Measurements from ENCODE around the gene PLEKHM2. TPM values are rescaled to one million over a fixed set of nuclear protein-coding genes. Genes with fewer than 3 reads are reported as not detected.

PLEKHM2 gene
- total and polyA plus RNA-seq, 2 of the 8 experiments (the other 6 are each of a cell fraction or from before 2014, with no cell fraction given) = 38.3 to 47.6 TPM

DNA sequence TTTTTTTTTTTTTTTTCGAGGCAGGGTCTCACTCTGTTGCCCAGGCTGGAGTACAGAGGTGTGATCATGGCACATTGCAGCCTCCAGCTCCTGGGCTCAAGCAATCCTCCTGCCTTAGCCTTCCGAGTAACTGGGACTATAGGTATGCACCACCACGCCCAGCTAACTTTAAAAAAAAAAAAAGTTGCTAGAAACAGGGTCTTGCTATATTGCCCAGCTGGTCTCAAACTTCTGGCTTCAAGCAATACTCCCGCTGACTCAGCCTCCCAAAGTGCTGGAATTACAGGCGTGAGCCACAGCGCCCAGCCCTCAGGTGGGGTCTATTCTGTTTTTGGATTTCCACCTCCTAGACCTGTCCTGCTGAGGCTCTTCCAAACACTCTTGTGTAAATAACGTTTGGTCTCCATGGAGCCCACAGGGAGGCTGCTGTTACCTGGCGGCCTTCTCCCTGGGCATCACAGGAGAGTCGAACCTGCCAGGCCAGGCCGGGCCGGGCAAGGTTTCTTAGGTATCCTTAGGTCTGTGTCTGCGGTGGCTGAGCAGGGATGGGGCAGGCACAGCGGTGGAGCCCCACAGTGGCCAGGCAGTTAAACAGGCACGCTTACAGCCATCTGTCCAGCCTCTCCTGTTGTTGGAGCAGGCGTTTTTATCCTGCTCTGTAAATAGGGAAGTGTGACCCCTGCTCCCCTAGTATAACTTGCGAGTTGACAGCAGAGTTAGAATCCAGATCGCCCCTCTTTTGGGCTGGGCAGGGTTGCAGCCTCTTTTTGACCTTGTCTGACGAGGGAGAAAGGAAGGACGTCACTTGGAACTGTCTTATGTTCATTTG, 18.8 kb downstream of the PLEKHM2 start:
- H3K23ac ChIP-seq (ENCODE audit: insufficient read length) = no peak overlapping the region
- H3K36me3 ChIP-seq (ENCODE audit: control insufficient read depth in 2 of 4, insufficient read depth in 4 of 4, low read length in 3 of 4) = no peaks in the 10 kb centered on the region
- 83% methylated on average over 18 of the region's 19 CpGs; no CpG with 5 or more reads in 1 of the 2 experiments for WGBS, 2 experiments (ENCODE audit: extremely low coverage in 1 of 2, insufficient coverage in 1 of 2, insufficient read length in 1 of 2, insufficient replicate concordance in 2 of 2, low coverage in 1 of 2, low lambda C conversion rate in 2 of 2, missing lambda C conversion rate in 1 of 2)
- H2BK120ac ChIP-seq (replicated peaks; ENCODE audit: low read depth, low read length) = no peak overlapping the region
- no peak overlapping the region for H2BK20ac ChIP-seq (ENCODE audit: low read length)
- no peak overlapping the region for H2BK5ac ChIP-seq (ENCODE audit: low read depth, low read length)
- POLR2A ChIA-PET (ENCODE audit: partially characterized antibody) = no interaction called here
- no peak overlapping the region for H3K14ac ChIP-seq (ENCODE audit: insufficient read length)
- H4K20me1 ChIP-seq (replicated peaks in 1 of 2; ENCODE audit: control insufficient read depth in 1 of 2, insufficient read depth in 2 of 2, low read length in 2 of 2) = peaks cover 3 to 8% of the 10 kb centered on the region in 2 experiments
- no peak overlapping the region for H3K18ac ChIP-seq (ENCODE audit: extremely low read depth, low read length)
- CTCF ChIA-PET (ENCODE audit: partially characterized antibody) = interaction anchor here (0.7 to 3.4 kb wide), 9 partner anchors 14 to 109 kb away, joined by 3 to 12 read pairs (median 4); partner anchors contain the start of gene SLC25A34
- no peak overlapping the region for H4K5ac ChIP-seq (ENCODE audit: insufficient read length, low read depth, low read length)
- peaks cover 0 to 5% of the 10 kb centered on the region in 2 experiments; a peak in 1 of 4 replicates for H3K79me2 ChIP-seq (ENCODE audit: control insufficient read depth in 1 of 2, insufficient read depth in 2 of 2, low read length in 2 of 2)
- H2AFZ ChIP-seq (ENCODE audit: low read length) = no peak overlapping the region
- H3K79me1 ChIP-seq (ENCODE audit: low read depth, low read length) = peaks cover 5% of the 10 kb centered on the region
- no peaks in the 10 kb centered on the region for H3K9me3 ChIP-seq (ENCODE audit: insufficient read depth in 2 of 2, low read depth in 1 of 2, low read length in 1 of 2)
- DNase-seq (ENCODE audit: low read depth in 1 of 2, low spot score in 2 of 2) (peak in 1 of 2 experiments; percentile 61), FAIRE-seq (no peak)
- H3K9ac ChIP-seq (replicated peaks in 1 of 4; ENCODE audit: extremely low read depth in 1 of 4, low read depth in 3 of 4, low read length in 3 of 4) = no peak overlapping the region
- H3K4me2 ChIP-seq (ENCODE audit: insufficient read depth in 1 of 2, low read depth in 2 of 2, low read length in 2 of 2) = no peak overlapping the region
- no peak overlapping the region for H2BK12ac ChIP-seq (ENCODE audit: low read depth, low read length)
- no peak overlapping the region for H3K27ac ChIP-seq (ENCODE audit: low read depth, low read length)
- H4K8ac ChIP-seq (ENCODE audit: extremely low read depth, insufficient read depth, low read length) = no peak overlapping the region
- H3K23me2 ChIP-seq (ENCODE audit: low read depth, low read length) = no peaks in the 10 kb centered on the region
- no peak overlapping the region for H2AK5ac ChIP-seq (ENCODE audit: low read depth, low read length)
- H3K4me3 ChIP-seq (ENCODE audit: extremely low read depth in 1 of 4, insufficient read depth in 2 of 4, low read depth in 3 of 4, low read length in 4 of 4) = no peak overlapping the region
- no peak overlapping the region for H3K56ac ChIP-seq (replicated peaks; ENCODE audit: insufficient read length, low read depth, low read length)
- no peak overlapping the region for H2BK15ac ChIP-seq (ENCODE audit: low read length)
- no peaks in the 10 kb centered on the region for H3K27me3 ChIP-seq (replicated peaks in 1 of 4; ENCODE audit: control insufficient read depth in 3 of 4, extremely low read depth in 1 of 4, insufficient read depth in 3 of 4, low read length in 3 of 4)
- no peaks in the 10 kb centered on the region for H3K4me1 ChIP-seq (replicated peaks in 1 of 4; ENCODE audit: control insufficient read depth in 3 of 4, insufficient read depth in 4 of 4, low read length in 3 of 4)
- no peak overlapping the region for H3K4ac ChIP-seq (replicated peaks; ENCODE audit: insufficient read length, low read depth, low read length)
- no peak overlapping the region for H4K91ac ChIP-seq (replicated peaks; ENCODE audit: insufficient read length, low read length)
- TF ChIP-seq TBP (IDR thresholded peaks at IDR 0.05; ENCODE audit: low read depth, low read length) = no peak
- TF ChIP-seq, protein P1, sequence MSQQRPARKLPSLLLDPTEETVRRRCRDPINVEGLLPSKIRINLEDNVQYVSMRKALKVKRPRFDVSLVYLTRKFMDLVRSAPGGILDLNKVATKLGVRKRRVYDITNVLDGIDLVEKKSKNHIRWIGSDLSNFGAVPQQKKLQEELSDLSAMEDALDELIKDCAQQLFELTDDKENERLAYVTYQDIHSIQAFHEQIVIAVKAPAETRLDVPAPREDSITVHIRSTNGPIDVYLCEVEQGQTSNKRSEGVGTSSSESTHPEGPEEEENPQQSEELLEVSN (IDR thresholded peaks at IDR 0.05) = no peak
- peak; percentile 47 for TF ChIP-seq KDM1A (IDR thresholded peaks at IDR 0.05; ENCODE audit: borderline replicate concordance, low read length)
- TF ChIP-seq YY1 (IDR thresholded peaks at IDR 0.05; ENCODE audit: low read depth, low read length) = 0 out of 2 replicates have a peak, but pooled peaks have one; percentile 12
- no peak for TF ChIP-seq BCL11A (IDR thresholded peaks at IDR 0.05; ENCODE audit: low read depth in 2 of 2, low read length in 2 of 2)
- TF ChIP-seq, protein P2, sequence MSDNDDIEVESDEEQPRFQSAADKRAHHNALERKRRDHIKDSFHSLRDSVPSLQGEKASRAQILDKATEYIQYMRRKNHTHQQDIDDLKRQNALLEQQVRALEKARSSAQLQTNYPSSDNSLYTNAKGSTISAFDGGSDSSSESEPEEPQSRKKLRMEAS (IDR thresholded peaks at IDR 0.05) = no peak
- TF ChIP-seq, protein P3, sequence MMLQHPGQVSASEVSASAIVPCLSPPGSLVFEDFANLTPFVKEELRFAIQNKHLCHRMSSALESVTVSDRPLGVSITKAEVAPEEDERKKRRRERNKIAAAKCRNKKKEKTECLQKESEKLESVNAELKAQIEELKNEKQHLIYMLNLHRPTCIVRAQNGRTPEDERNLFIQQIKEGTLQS (IDR thresholded peaks at IDR 0.05; ENCODE audit: insufficient read depth, low read depth, low read length) = no peak

All from H1 (cell line).